CD4-positive, alpha-beta T cell treated with Interleukin-17A for 4 hours (primary cell): ENCODE measurements around the gene NRN1L.

Experiments used
- DNase-seq: peaks from one replicate; pipeline ENCODE4 v3.0.0-alpha.2; 2020; ENCODE audit warnings: mixed read lengths

Gene NRN1L

DNA sequence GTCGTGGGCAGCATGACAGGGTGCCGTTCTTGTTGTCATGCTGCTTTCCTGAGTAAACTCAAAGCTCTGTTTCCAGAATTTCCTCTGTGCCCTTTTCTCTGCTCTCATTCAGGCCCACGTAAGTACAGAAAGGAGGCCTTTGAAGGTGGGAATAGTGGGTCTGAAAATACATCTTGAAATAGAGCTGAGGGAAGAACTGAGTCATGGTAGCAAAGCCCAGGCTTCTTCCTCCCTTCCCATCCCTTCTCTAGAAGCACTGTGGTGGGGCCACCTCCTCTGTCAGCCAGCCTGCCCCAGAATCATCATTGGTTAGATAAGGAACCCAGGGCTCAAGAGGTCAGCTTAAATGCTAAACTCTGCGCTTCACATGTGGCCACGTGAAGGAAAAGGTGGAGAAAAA is 37.5 kb downstream of the NRN1L start:
- DNase-seq: no peak

- no peak for DNase-seq
Measured at GRCh38 chr16:67922740-67923139, 38.1 kb downstream of the NRN1L start.

DNA sequence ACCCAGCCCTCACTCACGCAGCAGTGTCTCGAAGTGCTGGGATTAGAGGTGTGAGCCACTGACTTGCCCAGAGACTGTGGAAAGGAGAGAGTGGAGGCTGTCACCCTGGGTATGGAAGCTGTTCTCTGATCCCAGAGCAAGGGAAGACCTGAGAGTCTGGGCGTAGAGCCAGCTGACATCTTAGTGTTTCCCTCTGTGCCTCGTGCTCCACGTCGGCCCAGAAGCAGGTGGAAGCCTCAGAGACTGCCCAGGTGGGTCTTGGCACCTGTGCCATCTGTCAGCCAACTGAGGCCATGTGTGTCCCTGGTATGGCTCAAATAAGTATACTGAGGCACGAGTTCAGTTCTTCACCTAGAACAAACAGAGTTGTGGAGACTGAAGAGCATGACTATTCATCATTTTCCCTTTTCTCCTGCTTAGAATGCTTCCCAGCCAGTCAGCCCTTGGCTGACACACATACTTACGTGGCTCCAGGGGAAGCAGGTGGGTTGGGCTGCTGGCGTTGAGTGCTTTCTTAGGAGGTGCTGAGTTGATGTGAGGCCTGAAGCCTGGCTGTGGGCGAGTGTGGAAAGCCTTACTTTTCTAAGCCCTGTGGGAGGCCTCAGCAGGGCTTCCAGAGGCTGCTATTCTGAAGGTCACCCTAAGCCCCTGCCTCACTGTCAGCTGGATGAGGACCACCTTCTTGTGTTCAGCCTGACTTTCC is 38.9 kb downstream of the NRN1L start:
- DNase-seq: no peak

DNA sequence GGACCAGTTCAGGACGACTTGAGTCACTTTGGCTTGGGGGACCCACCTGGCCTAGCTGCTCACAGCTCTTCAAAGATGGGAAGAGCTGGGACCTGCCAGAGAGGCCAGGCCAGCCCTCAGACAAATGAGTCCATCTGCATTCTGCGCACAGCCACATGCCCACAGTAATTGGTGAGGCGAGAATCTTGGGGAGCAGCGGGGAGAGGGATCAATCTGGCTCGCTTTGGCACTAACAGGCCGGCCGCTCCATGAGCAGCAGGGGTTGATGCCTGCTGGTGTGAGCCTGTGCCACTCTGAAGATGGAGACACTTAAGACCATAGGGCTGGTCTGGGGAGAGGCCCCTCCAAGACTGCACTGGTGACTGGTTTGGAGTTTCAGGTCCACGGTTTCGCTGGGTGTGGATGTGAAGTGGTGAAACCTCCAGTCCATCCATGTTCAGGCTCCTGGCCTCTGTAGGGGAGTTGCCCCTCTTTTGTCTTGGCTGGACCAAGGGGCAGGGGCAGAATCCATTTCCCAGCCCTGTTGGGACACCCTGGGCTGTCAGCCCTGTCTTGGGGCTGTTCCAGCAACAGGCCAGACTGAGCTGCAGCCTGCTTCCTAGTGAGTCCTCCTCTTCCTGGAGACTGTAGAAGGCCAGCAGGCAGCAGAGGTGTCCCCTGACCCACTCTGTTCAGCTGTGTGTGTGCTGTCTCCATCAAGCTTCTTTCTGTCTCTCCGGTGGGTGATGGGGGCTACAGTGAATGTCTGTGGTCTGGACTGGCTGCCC is 39.6 kb downstream of the NRN1L start:
- no peak for DNase-seq

GRCh38 chr16:67926181-67926750 is 41.6 kb downstream of the NRN1L start:
- DNase-seq: no peak

DNA sequence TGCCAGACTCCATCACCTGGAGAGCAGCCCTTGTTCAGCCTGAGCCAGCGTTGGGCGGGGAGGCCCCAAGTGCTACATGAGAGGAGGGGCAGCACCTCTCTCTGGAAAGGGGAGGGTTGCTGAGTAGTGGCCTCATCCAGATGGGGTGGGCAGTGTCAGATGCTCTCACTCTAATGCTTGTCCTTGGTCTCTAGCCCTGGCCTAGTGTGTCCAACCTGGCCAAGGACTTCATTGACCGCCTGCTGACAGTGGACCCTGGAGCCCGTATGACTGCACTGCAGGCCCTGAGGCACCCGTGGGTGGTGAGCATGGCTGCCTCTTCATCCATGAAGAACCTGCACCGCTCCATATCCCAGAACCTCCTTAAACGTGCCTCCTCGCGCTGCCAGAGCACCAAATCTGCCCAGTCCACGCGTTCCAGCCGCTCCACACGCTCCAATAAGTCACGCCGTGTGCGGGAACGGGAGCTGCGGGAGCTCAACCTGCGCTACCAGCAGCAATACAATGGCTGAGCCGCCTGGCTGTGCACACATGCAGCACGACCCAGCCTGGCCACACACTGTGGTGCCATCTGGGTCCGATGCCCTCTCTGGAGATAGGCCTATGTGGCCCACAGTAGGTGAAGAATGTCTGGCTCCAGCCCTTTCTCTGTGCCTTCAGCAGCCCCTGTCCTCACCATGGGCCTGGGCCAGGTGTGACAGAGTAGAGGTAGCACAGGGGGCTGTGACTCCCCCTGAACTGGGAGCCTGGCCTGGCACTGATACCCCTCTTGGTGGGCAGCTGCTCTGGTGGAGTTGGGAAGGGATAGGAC is 42.7 kb downstream of the NRN1L start:
- no peak for DNase-seq

GRCh38 chr16:67928147-67928546 is 43.5 kb downstream of the NRN1L start:
- DNase-seq: no peak

DNA sequence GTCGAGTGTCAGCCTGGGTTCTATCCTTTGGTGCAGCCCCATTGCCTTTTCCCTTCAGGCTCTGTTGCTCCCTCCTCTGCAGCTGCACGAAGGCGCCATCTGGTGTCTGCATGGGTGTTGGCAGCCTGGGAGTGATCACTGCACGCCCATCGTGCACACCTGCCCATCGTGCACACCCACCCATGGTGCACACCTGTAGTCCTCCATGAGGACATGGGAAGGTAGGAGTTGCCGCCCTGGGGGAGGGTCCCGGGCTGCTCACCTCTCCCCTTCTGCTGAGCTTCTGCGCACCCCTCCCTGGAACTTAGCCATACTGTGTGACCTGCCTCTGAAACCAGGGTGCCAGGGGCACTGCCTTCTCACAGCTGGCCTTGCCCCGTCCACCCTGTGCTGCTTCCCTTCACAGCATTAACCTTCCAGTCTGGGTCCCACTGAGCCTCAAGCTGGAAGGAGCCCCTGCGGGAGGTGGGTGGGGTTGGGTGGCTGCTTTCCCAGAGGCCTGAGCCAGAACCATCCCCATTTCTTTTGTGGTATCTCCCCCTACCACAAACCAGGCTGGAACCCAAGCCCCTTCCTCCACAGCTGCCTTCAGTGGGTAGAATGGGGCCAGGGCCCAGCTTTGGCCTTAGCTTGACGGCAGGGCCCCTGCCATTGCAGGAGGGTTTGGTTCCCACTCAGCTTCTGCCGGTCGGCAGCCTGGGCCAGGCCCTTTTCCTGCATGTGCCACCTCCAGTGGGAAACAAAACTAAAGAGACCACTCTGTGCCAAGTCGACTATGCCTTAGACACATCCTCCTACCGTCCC is 44.1 kb downstream of the NRN1L start:
- DNase-seq: peak; percentile 83

GRCh38 chr16:67930191-67930590 is 45.5 kb downstream of the NRN1L start:
- DNase-seq: no peak

GRCh38 chr16:67930678-67931211 is 46.1 kb downstream of the NRN1L start:
- DNase-seq: no peak

GRCh38 chr16:67931712-67932461 is 47.2 kb downstream of the NRN1L start, which contains the start of gene CTRL:
Gene CTRL (minus strand): TSS chr16:67931862. CDS start chr16:67931852, 10 bp downstream.
- DNase-seq: no peak

GRCh38 chr16:67932462-67932840 is 47.8 kb downstream of the NRN1L start:
- DNase-seq: no peak

DNA sequence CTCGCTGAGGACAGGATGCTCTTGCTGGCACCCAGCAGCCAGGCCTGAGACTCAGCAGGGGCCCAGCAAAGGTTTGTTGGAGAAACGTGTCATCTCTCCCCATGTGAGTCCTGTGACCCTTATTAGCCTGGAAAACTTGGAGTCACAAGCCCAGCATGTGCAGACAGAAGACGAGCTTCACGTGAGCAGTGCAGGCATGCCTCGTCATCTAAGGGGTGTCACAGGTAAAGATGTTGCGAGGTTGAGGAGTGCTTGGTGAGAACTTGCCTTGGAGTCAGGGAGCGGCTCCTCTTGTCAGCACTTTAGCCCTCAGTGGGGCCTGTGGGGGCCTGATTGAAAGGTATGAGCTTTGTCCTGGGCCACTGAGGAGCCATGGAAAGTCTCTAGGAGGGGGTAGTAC is 49.1 kb downstream of the NRN1L start:
- DNase-seq: no peak

DNA sequence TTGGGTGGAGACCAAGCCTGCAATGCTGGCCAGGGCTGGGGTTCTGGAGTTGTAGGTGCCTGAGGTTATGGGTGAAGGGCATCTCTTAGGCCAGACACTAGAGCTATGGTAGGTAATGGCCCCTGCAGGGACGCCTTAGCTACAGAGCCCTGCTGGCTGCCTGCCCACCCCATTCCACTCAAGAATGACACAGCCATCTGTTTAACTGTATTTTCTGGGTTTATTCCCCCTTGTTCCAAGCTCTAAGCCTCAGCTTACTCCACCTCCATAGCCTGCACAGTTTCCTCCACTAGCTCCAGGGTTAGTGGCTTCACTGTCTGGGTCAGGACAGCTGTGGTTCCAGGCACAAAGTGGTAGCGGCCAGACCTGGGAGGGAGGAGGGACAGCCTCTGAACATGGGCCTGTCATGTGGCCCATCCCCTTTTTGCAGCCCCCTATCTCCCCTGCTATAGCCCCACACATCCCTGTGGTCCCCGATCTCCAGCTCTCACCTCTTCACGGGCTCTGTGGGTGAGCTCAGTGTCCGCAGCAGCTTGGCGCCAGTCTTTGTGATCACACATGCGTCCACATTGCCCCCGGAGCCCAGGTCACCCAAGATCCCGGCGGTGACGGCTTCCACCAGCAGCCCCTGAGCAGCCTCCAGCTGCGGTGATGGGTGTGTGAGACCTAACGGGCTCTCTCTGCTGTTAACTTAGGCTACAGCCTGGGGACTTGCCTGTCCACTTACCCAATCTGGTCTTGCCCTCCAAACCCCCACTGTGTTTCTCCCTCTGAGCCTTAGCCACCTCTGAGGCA is 49.8 kb downstream of the NRN1L start:
- DNase-seq: no peak

GRCh38 chr16:67935101-67935401 is 50.4 kb downstream of the NRN1L start:
- DNase-seq: no peak

DNA sequence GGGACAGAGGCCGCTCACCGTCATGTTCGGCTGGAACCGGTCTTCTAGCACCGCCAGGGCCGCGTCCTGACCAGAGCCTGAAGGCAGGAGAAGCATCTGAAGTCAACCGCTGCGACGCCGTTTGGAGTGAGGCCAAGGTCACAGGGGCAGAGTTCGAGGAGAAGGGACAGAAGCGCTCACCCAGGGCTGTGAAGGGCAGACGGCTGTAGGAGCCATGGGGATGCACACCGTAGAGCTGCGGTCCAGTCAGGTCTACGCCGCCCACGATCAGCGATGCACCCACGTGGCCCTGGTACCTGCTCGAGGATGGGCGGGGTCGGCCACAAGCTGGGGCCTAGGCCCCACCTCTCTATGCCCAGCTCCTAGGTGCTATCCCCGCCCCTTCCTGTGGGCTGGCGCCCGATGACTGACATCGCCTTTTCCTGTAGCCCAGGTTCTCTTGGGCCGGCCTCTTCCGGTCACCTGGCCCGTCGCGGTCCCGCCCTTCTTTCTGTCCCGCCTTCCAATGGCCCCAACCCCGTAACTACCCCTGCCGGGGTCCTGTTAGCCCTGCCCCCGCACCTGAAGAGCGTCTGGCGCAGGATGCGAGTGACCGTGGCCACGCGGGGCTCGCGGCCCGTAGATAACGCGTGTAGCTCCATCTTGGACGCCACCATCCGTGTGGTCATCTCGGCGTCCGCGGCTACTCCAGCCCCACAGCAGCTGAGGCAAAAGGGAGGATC is 50.9 kb downstream of the NRN1L start:
- DNase-seq: peak; percentile 97
